Endothelial cell of umbilical vein (primary cell): Measurements from ENCODE around the gene YY1. TPM values are rescaled to one million over a fixed set of nuclear protein-coding genes. Genes with fewer than 3 reads are reported as not detected.

ENCODE experiments used
- BruUV-seq: library from RNA; stranded (reverse); fragments of 400-500 nt; replicated peaks from 2 replicates; lab custom pipeline; 2021; lab: Mats Ljungman, UMichigan
- CTCF ChIA-PET: fragments of 300-600, 350-600 bp; sonication (Branson Sonifier 250); formaldehyde crosslinking; loops from one replicate; lab custom pipeline; 2021; ENCODE audit warnings: antibody characterized with exemption, inconsistent platforms; lab: Charles Lee
- POLR2A ChIA-PET: fragments of 300-600, 350-600 bp; sonication (Branson Sonifier 250); formaldehyde crosslinking; loops from one replicate; lab custom pipeline; 2021; ENCODE audit warnings: antibody characterized with exemption, inconsistent platforms; lab: Charles Lee
- DNase-seq: peaks from one replicate; pipeline ENCODE4 v3.0.0-alpha.2; 2011; ENCODE audit warnings: low read depth, low spot score
- FAIRE-seq: peaks from 2 replicates; lab custom pipeline; 2011; peaks lifted over from hg19 to GRCh38; lab: Jason Lieb, UNC
- H2AFZ ChIP-seq: 2 replicates; pipeline ENCODE4 v1.6.0; 2012; ENCODE audit warnings: low read depth, low read length, control low read depth, inconsistent platforms
- H3K27ac ChIP-seq: 2 replicates; pipeline ENCODE4 v1.5.1; 2011; ENCODE audit warnings: low read depth, mild to moderate bottlenecking, control low read depth, low read length, moderate library complexity; ENCODE audit not compliant: insufficient read depth
- H3K27me3 ChIP-seq, 2 experiments: 2 replicates each; pipeline versions ENCODE4 v1.6.0 to v1.6.1; 2011; ENCODE audit warnings: low read length in 2 of 2, mixed read lengths in 1 of 2; ENCODE audit not compliant: control insufficient read depth in 2 of 2, insufficient read depth in 2 of 2
- H3K36me3 ChIP-seq, 2 experiments: 2 replicates in 1 of 2; 3 replicates in 1 of 2; pipeline ENCODE4 v1.5.1; 2011; ENCODE audit warnings: low read length in 2 of 2, mild to moderate bottlenecking in 1 of 2, moderate library complexity in 1 of 2; ENCODE audit not compliant: control insufficient read depth in 2 of 2, insufficient read depth in 2 of 2; ENCODE audit errors: extremely low read depth in 1 of 2
- H3K4me1 ChIP-seq: 3 replicates; pipeline ENCODE4 v1.5.1; 2011; ENCODE audit warnings: mild to moderate bottlenecking, low read length; ENCODE audit not compliant: control insufficient read depth, insufficient read depth; ENCODE audit errors: extremely low read depth
- H3K4me2 ChIP-seq: 2 replicates; pipeline ENCODE4 v1.6.1; 2011; ENCODE audit warnings: low read length, control low read depth, mixed read lengths; ENCODE audit not compliant: insufficient read depth
- H3K4me3 ChIP-seq, 3 experiments: fragments of 200-600 bp in 1 of 3; sonication (generic), shearing (Covaris generic) in 1 of 3; replicated peaks in 1 of 3; 2 replicates each; pipeline ENCODE4 v1.5.1; 2011 to 2016; ENCODE audit warnings: control low read depth in 3 of 3, low read length in 3 of 3, mild to moderate bottlenecking in 2 of 3, inconsistent platforms in 1 of 3, low read depth in 1 of 3, moderate library complexity in 1 of 3; ENCODE audit not compliant: insufficient read depth in 1 of 3
- H3K79me2 ChIP-seq: 2 replicates; pipeline ENCODE4 v1.6.0; 2012; ENCODE audit warnings: low read length, inconsistent platforms; ENCODE audit not compliant: control insufficient read depth, insufficient read depth
- H3K9ac ChIP-seq: replicated peaks from 2 replicates; pipeline ENCODE3; 2011; ENCODE audit warnings: low read length, control low read depth; ENCODE audit not compliant: insufficient read depth; ENCODE audit errors: extremely low read depth
- H3K9me1 ChIP-seq: replicated peaks from 3 replicates; pipeline ENCODE4 v1.6.0; 2011; ENCODE audit warnings: mild to moderate bottlenecking, low read length; ENCODE audit not compliant: control insufficient read depth, insufficient read depth; ENCODE audit errors: extremely low read depth
- H3K9me3 ChIP-seq: replicated peaks from 2 replicates; pipeline ENCODE4 v1.5.1; 2012; ENCODE audit warnings: low read length, inconsistent platforms; ENCODE audit not compliant: control insufficient read depth, insufficient read depth
- H4K20me1 ChIP-seq: replicated peaks from 2 replicates; pipeline ENCODE3; 2011; ENCODE audit warnings: mild to moderate bottlenecking, low read length; ENCODE audit not compliant: control insufficient read depth, insufficient read depth; ENCODE audit errors: extremely low read depth
- CTCF ChIP-seq, 2 donors: IDR thresholded peaks; 1 replicate in 1 of 2; 2 replicates in 1 of 2; pipeline ENCODE4 v1.5.1; 2011; ENCODE audit warnings: low read length in 2 of 2, mild to moderate bottlenecking in 2 of 2, moderate library complexity in 2 of 2, control low read depth in 1 of 2, inconsistent platforms in 1 of 2, low read depth in 1 of 2; ENCODE audit not compliant: insufficient read depth in 1 of 2; ENCODE audit errors: extremely low read depth in 1 of 2
- EZH2 ChIP-seq: IDR thresholded peaks from 2 replicates; pipeline ENCODE4 v1.6.1; 2012; ENCODE audit warnings: borderline replicate concordance, low read depth, mild to moderate bottlenecking, moderate library complexity, low read length, inconsistent platforms; ENCODE audit not compliant: severe bottlenecking
- FOS ChIP-seq: IDR thresholded peaks from 2 replicates; pipeline ENCODE4 v1.6.1; 2011; ENCODE audit warnings: mild to moderate bottlenecking, low read length, moderate library complexity, borderline replicate concordance; ENCODE audit not compliant: insufficient read depth
- MYC ChIP-seq: IDR thresholded peaks from one replicate; pipeline ENCODE4 v1.6.1; 2011; ENCODE audit warnings: mild to moderate bottlenecking, low read depth, low read length
- POLR2A ChIP-seq: IDR thresholded peaks from 2 replicates; pipeline ENCODE4 v1.6.1; 2012; ENCODE audit warnings: low read depth, mild to moderate bottlenecking, control low read depth, low read length
- POLR2AphosphoS5 ChIP-seq: IDR thresholded peaks from 2 replicates; pipeline ENCODE4 v1.6.1; 2012; ENCODE audit warnings: low read depth, mild to moderate bottlenecking, control low read depth, low read length, moderate library complexity; ENCODE audit not compliant: insufficient read depth
- dilution Hi-C: fragments of 300-500 bp; cut with MboI; formaldehyde crosslinking; loops from one replicate; pipeline ENCODE4 v1.15.0; 2019; ENCODE audit warnings: low sequenced_read_pairs; ENCODE audit not compliant: extremely low pct_ligation_motif_present
- intact Hi-C: fragments of 100-400 bp; cut with micrococcal nuclease; formaldehyde crosslinking; loops from one replicate; pipeline ENCODE4 v1.10.0; 2022
- polyA plus RNA-seq, 4 experiments: library from polyadenylated mRNA; depleted of rRNA in 3 of 4; stranded (reverse) in 3 of 4; unstranded in 1 of 4; fragments of >200 nt; gene quantifications; 2 replicates each; pipeline versions ENCODE4 v1.2.1 to v1.2.3, GENCODE V29; 2011 to 2012; ENCODE audit warnings: missing spikeins in 1 of 4
- total RNA-seq: library from RNA; stranded (reverse); gene quantifications from 2 replicates; pipeline ENCODE4 v1.2.3, GENCODE V29; 2021

YY1 gene
- total and polyA plus RNA-seq, 2 donors (not counting 3 experiments of a cell fraction or from before 2014, with no cell fraction given): 23.5 to 78.6 TPM

GRCh38 chr14:100290607-100291304, 51.8 kb downstream of the YY1 start:
- Histone ChIP-seq H3K9me3 (no peaks in the 10 kb centered on the region), H3K79me2 (no peaks in the 10 kb centered on the region), H2AFZ (no peak overlapping the region), H3K4me1 (no peaks in the 10 kb centered on the region), H3K36me3 (peaks cover 0 to 33% of the 10 kb centered on the region in 2 experiments), H3K27me3 (no peaks in the 10 kb centered on the region), H4K20me1 (no peaks in the 10 kb centered on the region), H3K9ac (no peak overlapping the region), H3K4me3 (no peak overlapping the region), H3K4me2 (no peak overlapping the region), H3K9me1 (no peaks in the 10 kb centered on the region), H3K27ac (no peak overlapping the region)
- intact Hi-C loops: no loop called here
- ChIA-PET CTCF (interaction anchor here (1.2 kb wide), 1 partner anchor 13 kb away, joined by 4 read pairs; no protein-coding TSS in a partner anchor), POLR2A (no interaction called here)
- dilution Hi-C loops: no loop called here
- no TSS peak for BruUV-seq
- FAIRE-seq (no peak), DNase-seq (no peak)
- TF ChIP-seq FOS (no peak), MYC (no peak), POLR2A (no peak), EZH2 (no peak), POLR2AphosphoS5 (no peak), CTCF (IDR thresholded peaks at IDR 0.05; ENCODE audit: extremely low read depth in 1 of 2, insufficient read depth in 1 of 2, low read depth in 1 of 2, low read length in 2 of 2) (no peak)
